CD4-positive, alpha-beta T cell (primary cell): ENCODE measurements around the gene MOXD1. TPM values are rescaled to one million over a fixed set of nuclear protein-coding genes. Genes with fewer than 3 reads are reported as not detected.

Experiments used
- ATAC-seq: fragments of 200-7000 bp; cut with Tn5 transposase; one replicate; pipeline ENCODE4 v1.10.0; 2022; ENCODE audit warnings: mild to moderate bottlenecking; ENCODE audit not compliant: poor library complexity
- CTCF ChIA-PET: fragments of 350-600 bp; sonication (Branson Sonifier 250); formaldehyde crosslinking; loops from one replicate; lab custom pipeline; 2021; ENCODE audit warnings: antibody characterized with exemption, inconsistent platforms; lab: Charles Lee
- POLR2A ChIA-PET: fragments of 350-600 bp; sonication (Branson Sonifier 250); formaldehyde crosslinking; loops from one replicate; lab custom pipeline; 2021; ENCODE audit warnings: antibody characterized with exemption, inconsistent platforms; lab: Charles Lee
- DNase-seq, 14 experiments: peaks; one replicate each; pipeline ENCODE4 v3.0.0-alpha.2; 2013 to 2020; ENCODE audit warnings: mixed read lengths in 2 of 14
- H3K27ac ChIP-seq, 2 donors: one replicate each; pipeline versions ENCODE4 v1.5.1 to v1.7.0; 2013; ENCODE audit warnings: low read length in 2 of 2, low read depth in 1 of 2, mild to moderate bottlenecking in 1 of 2
- H3K27me3 ChIP-seq, 2 experiments: 1 replicate in 1 of 2; 2 replicates in 1 of 2; pipeline versions ENCODE4 v1.6.1 to v1.7.0; 2013; ENCODE audit warnings: low read length in 2 of 2, control low read depth in 1 of 2, mild to moderate bottlenecking in 1 of 2, moderate library complexity in 1 of 2; ENCODE audit not compliant: insufficient read depth in 2 of 2, control insufficient read depth in 1 of 2
- H3K36me3 ChIP-seq: one replicate; pipeline ENCODE4 v1.6.1; 2013; ENCODE audit warnings: low read length, control low read depth; ENCODE audit not compliant: insufficient read depth
- H3K4me1 ChIP-seq: one replicate; pipeline ENCODE4 v1.6.1; 2013; ENCODE audit warnings: low read length, control low read depth; ENCODE audit not compliant: insufficient read depth
- H3K4me3 ChIP-seq: one replicate; pipeline ENCODE4 v1.5.1; 2013; ENCODE audit warnings: mild to moderate bottlenecking, low read length, moderate library complexity
- H3K9me3 ChIP-seq, 2 experiments: 1 replicate in 1 of 2; 2 replicates in 1 of 2; pipeline versions ENCODE4 v1.6.1 to v1.7.0; 2013; ENCODE audit warnings: low read length in 2 of 2, mild to moderate bottlenecking in 2 of 2, control low read depth in 1 of 2, moderate library complexity in 1 of 2; ENCODE audit not compliant: control insufficient read depth in 1 of 2, insufficient read depth in 1 of 2
- H3K27ac Mint-ChIP-seq: one replicate; pipeline ENCODE4 v1.8.0; 2020; ENCODE audit warnings: mixed read lengths
- H3K27me3 Mint-ChIP-seq: one replicate; pipeline ENCODE4 v1.8.0; 2021; ENCODE audit warnings: mixed read lengths
- H3K36me3 Mint-ChIP-seq: one replicate; pipeline ENCODE4 v1.8.0; 2021; ENCODE audit warnings: low read depth, mixed read lengths
- H3K4me1 Mint-ChIP-seq: one replicate; pipeline ENCODE4 v1.8.0; 2021; ENCODE audit warnings: low read depth, mixed read lengths
- H3K4me3 Mint-ChIP-seq: one replicate; pipeline ENCODE4 v1.8.0; 2020; ENCODE audit warnings: mild to moderate bottlenecking, mixed read lengths
- H3K9me3 Mint-ChIP-seq: one replicate; pipeline ENCODE4 v1.8.0; 2020; ENCODE audit warnings: mixed read lengths
- intact Hi-C, 2 experiments: fragments of 100-400 bp; cut with DNase I in 1 of 2; cut with micrococcal nuclease in 1 of 2; formaldehyde crosslinking; loops; one replicate each; pipeline versions ENCODE4 v1.15.1 to v1.9.0; 2023 to 2025; cut with DNase I, micrococcal nuclease
- total RNA-seq, 174 experiments: library from RNA in 2 of 174; stranded (reverse) in 2 of 174; gene quantifications; one replicate each; pipeline ENCODE4 v1.2.3 and lab custom pipeline; 2021 to 2026
- TF ChIP-seq, protein P1 (sequence below): fragments of 200-600 bp; IDR thresholded peaks from one replicate; pipeline ENCODE4 v1.8.0; 2022; ENCODE audit warnings: antibody characterized with exemption, mild to moderate bottlenecking

The MOXD1 gene
- total RNA-seq, 2 experiments from 2014 or later, result not detected

DNA sequence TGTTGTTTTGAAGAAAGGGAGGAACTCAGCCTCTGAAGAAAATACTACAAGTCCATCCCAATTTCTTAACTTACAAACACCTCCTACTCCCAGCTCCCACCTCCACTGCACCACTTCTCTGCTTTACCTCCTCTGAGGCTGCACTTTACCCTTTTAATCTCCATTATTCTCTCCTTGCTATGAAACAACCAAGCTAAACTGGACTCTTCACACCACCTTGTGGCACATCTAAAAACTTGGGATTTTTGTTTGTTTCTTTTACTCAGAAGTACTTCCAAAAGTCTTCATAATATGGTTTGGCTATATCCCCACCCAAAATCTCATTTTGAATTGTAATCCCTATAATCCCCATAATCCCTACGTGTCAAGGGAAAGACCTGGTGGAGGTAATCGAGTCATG lies 142.2 kb downstream of the MOXD1 start:
- Histone ChIP-seq H3K27ac (no peak overlapping the region), H3K27me3 (peaks cover 2 to 15% of the 10 kb centered on the region in 2 experiments), H3K4me3 (no peak overlapping the region), H3K9me3 (no peaks in the 10 kb centered on the region), H3K36me3 (no peaks in the 10 kb centered on the region), H3K4me1 (no peaks in the 10 kb centered on the region)
- Mint-ChIP-seq H3K9me3 (no peaks in the 10 kb centered on the region), H3K36me3 (no peaks in the 10 kb centered on the region), H3K27ac (no peak overlapping the region), H3K4me3 (no peak overlapping the region), H3K27me3 (peaks cover 34% of the 10 kb centered on the region), H3K4me1 (no peaks in the 10 kb centered on the region)
- intact Hi-C loops, result no loop called here
- POLR2A ChIA-PET, result no interaction called here
- no peak for DNase-seq
- TF ChIP-seq, protein P1, sequence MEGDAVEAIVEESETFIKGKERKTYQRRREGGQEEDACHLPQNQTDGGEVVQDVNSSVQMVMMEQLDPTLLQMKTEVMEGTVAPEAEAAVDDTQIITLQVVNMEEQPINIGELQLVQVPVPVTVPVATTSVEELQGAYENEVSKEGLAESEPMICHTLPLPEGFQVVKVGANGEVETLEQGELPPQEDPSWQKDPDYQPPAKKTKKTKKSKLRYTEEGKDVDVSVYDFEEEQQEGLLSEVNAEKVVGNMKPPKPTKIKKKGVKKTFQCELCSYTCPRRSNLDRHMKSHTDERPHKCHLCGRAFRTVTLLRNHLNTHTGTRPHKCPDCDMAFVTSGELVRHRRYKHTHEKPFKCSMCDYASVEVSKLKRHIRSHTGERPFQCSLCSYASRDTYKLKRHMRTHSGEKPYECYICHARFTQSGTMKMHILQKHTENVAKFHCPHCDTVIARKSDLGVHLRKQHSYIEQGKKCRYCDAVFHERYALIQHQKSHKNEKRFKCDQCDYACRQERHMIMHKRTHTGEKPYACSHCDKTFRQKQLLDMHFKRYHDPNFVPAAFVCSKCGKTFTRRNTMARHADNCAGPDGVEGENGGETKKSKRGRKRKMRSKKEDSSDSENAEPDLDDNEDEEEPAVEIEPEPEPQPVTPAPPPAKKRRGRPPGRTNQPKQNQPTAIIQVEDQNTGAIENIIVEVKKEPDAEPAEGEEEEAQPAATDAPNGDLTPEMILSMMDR, result no peak
- ATAC-seq, result no peak
- CTCF ChIA-PET, result interaction anchor here (1.3 to 2.6 kb wide), 2 partner anchors 14 to 21 kb away, joined by 3 to 10 read pairs; no protein-coding TSS in a partner anchor

DNA sequence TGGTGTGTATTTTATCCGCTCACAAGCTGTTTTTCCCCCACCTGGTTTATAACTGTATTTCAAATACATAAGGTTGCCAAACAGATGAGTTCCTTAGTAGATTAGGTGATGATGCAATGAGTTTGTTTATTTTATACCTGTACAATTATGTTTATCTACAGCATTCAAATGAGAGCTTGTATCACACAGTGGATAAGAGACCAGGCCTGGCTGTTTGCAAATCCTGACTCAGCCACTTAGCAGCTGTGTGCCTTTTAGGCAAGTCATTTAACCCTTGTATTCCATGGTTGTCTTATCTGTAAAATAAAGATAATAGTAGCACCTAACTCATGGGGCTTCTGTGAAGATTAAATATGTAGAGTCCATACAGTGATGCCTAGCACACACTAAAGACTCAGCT lies 143.7 kb downstream of the MOXD1 start:
- Mint-ChIP-seq H3K27ac (no peak overlapping the region), H3K4me1 (no peaks in the 10 kb centered on the region), H3K36me3 (no peaks in the 10 kb centered on the region), H3K9me3 (no peaks in the 10 kb centered on the region), H3K27me3 (peaks cover 36% of the 10 kb centered on the region), H3K4me3 (no peak overlapping the region)
- H3K4me3 ChIP-seq, result no peak overlapping the region
- intact Hi-C loops, result no loop called here
- no peaks in the 10 kb centered on the region for H3K36me3 ChIP-seq
- peaks cover 2 to 18% of the 10 kb centered on the region in 2 experiments for H3K27me3 ChIP-seq
- TF ChIP-seq, protein P1, result no peak
- H3K4me1 ChIP-seq, result no peaks in the 10 kb centered on the region
- POLR2A ChIA-PET, result interaction anchor here (0.9 kb wide), 1 partner anchor 22 kb away, joined by 3 read pairs; no protein-coding TSS in a partner anchor
- no peak overlapping the region for H3K27ac ChIP-seq
- no peaks in the 10 kb centered on the region for H3K9me3 ChIP-seq
- ATAC-seq (no peak), DNase-seq (no peak)
- CTCF ChIA-PET, result interaction anchor here (2.5 kb wide), 1 partner anchor 22 kb away, joined by 6 read pairs; no protein-coding TSS in a partner anchor

DNA sequence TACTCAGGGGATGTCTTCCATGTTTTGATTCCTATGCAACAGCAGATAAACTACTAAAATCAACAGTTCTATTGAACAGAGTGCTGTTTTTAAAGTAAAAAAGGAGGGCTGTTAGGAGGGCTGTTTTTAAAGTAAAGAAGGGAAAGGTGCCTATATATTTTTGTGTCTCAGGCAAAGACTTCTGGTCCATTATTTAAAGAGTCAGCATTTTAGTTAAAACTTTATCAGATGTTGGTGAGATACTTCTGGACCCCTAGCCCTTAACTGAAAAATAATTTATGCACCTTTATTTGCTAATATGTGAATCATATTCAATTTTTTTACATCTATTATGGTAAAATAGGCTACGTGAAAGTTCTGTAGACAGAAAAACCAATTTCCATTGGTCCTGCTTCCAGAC lies 144.8 kb downstream of the MOXD1 start:
- CTCF ChIA-PET, result interaction anchor here (2.5 kb wide), 1 partner anchor 23 kb away, joined by 6 read pairs; no protein-coding TSS in a partner anchor
- Mint-ChIP-seq H3K4me1 (no peaks in the 10 kb centered on the region), H3K4me3 (no peak overlapping the region), H3K9me3 (no peaks in the 10 kb centered on the region), H3K36me3 (no peaks in the 10 kb centered on the region), H3K27me3 (peaks cover 37% of the 10 kb centered on the region), H3K27ac (no peak overlapping the region)
- no peak for DNase-seq
- POLR2A ChIA-PET, result no interaction called here
- Histone ChIP-seq H3K36me3 (no peaks in the 10 kb centered on the region), H3K4me1 (no peaks in the 10 kb centered on the region), H3K9me3 (no peaks in the 10 kb centered on the region), H3K4me3 (no peak overlapping the region), H3K27ac (no peak overlapping the region), H3K27me3 (peaks cover 2 to 18% of the 10 kb centered on the region in 2 experiments)
- TF ChIP-seq, protein P1, result no peak
- ATAC-seq, result no peak
- intact Hi-C loops, result no loop called here
